HEK293 (cell line): Measurements from ENCODE around the gene PTGDR2.

Experiments
- CTCF ChIA-PET: fragments of 350-600 bp; formaldehyde crosslinking; extraction: SDS; loops from one replicate; lab custom pipeline; 2021; ENCODE audit warnings: antibody characterized with exemption; lab: Yijun Ruan, JAX
- POLR2A ChIA-PET: fragments of 300-600 bp; formaldehyde crosslinking; extraction: SDS; loops from one replicate; lab custom pipeline; 2020; ENCODE audit warnings: antibody characterized with exemption, inconsistent platforms; lab: Yijun Ruan, JAX
- H3K27ac ChIP-seq: fragments of 200-500 bp; sonication (Bioruptor generic); 2 replicates; pipeline ENCODE4 v1.5.1; 2014; ENCODE audit warnings: low read depth, low read length, control low read depth, inconsistent platforms; ENCODE audit errors: extremely low read depth
- H3K36me3 ChIP-seq, 2 experiments: fragments of 200-500 bp in 1 of 2; sonication (Bioruptor generic) in 1 of 2; 1 replicate in 1 of 2; 2 replicates in 1 of 2; pipeline ENCODE4 v1.5.1; 2014 to 2017; ENCODE audit warnings: inconsistent platforms in 2 of 2, low read length in 2 of 2; ENCODE audit not compliant: control insufficient read depth in 2 of 2, insufficient read depth in 1 of 2
- H3K4me1 ChIP-seq: fragments of 200-500 bp; sonication (Bioruptor generic); 2 replicates; pipeline ENCODE4 v1.5.1; 2014; ENCODE audit warnings: mild to moderate bottlenecking, low read length, inconsistent platforms; ENCODE audit not compliant: control insufficient read depth, insufficient read depth
- H3K4me3 ChIP-seq: 2 replicates; pipeline ENCODE4 v1.5.1; 2011; ENCODE audit warnings: low read depth, mild to moderate bottlenecking, control low read depth, low read length, moderate library complexity
- H3K9me3 ChIP-seq: fragments of 200-500 bp; sonication (Bioruptor generic); 2 replicates; pipeline ENCODE4 v1.5.1; 2014; ENCODE audit warnings: low read depth, low read length, inconsistent platforms; ENCODE audit not compliant: control insufficient read depth, insufficient read depth
- ATF2 ChIP-seq: fragments of 450-650 bp; formaldehyde crosslinking; IDR thresholded peaks from 2 replicates; pipeline ENCODE4 v1.5.1; 2016; ENCODE audit warnings: missing biosample characterization, missing genetic modification characterization, low read depth
- KLF8 ChIP-seq: fragments of 450-650 bp; formaldehyde crosslinking; IDR thresholded peaks from 2 replicates; pipeline ENCODE4 v1.5.1; 2016; ENCODE audit warnings: missing biosample characterization, missing genetic modification characterization
- MYNN ChIP-seq: fragments of 450-650 bp; formaldehyde crosslinking; IDR thresholded peaks from 2 replicates; pipeline ENCODE4 v1.5.1; 2016; ENCODE audit warnings: missing biosample characterization, missing genetic modification characterization, borderline replicate concordance
- OSR2 ChIP-seq: fragments of 450-650 bp; formaldehyde crosslinking; IDR thresholded peaks from 2 replicates; pipeline ENCODE4 v1.5.1; 2016; ENCODE audit warnings: missing biosample characterization, missing genetic modification characterization
- PRDM6 ChIP-seq: fragments of 450-650 bp; formaldehyde crosslinking; IDR thresholded peaks from 2 replicates; pipeline ENCODE4 v1.5.1; 2017; ENCODE audit warnings: missing biosample characterization, missing genetic modification characterization
- SETDB1 ChIP-seq: IDR thresholded peaks from one replicate; pipeline ENCODE4 v1.6.1; 2017; ENCODE audit warnings: mild to moderate bottlenecking, low read length, moderate library complexity, mixed read lengths; ENCODE audit not compliant: insufficient read length
- ZBTB7A ChIP-seq: fragments of 450-650 bp; formaldehyde crosslinking; IDR thresholded peaks from 2 replicates; pipeline ENCODE4 v1.5.1; 2016; ENCODE audit warnings: low read depth, missing biosample characterization, missing genetic modification characterization
- ZFP3 ChIP-seq: fragments of 450-650 bp; formaldehyde crosslinking; IDR thresholded peaks from 2 replicates; pipeline ENCODE4 v1.5.1; 2016; ENCODE audit warnings: low read depth, missing biosample characterization, missing genetic modification characterization
- ZNF140 ChIP-seq: fragments of 450-650 bp; formaldehyde crosslinking; IDR thresholded peaks from 2 replicates; pipeline ENCODE4 v1.5.1; 2016; ENCODE audit warnings: missing biosample characterization, missing genetic modification characterization
- ZNF23 ChIP-seq: fragments of 450-650 bp; formaldehyde crosslinking; IDR thresholded peaks from 2 replicates; pipeline ENCODE4 v1.5.1; 2016; ENCODE audit warnings: missing biosample characterization, missing genetic modification characterization, borderline replicate concordance
- ZNF561 ChIP-seq: fragments of 450-650 bp; IDR thresholded peaks from 2 replicates; pipeline ENCODE4 v1.5.1; 2018; ENCODE audit warnings: missing biosample characterization, missing genetic modification characterization, borderline replicate concordance
- ZNF610 ChIP-seq: fragments of 450-650 bp; formaldehyde crosslinking; IDR thresholded peaks from 2 replicates; pipeline ENCODE4 v1.5.1; 2016; ENCODE audit warnings: missing biosample characterization, missing genetic modification characterization, borderline replicate concordance
- ZNF626 ChIP-seq: fragments of 450-650 bp; sonication (Bioruptor Pico); formaldehyde crosslinking; IDR thresholded peaks from 2 replicates; pipeline ENCODE4 v1.5.1; 2018; ENCODE audit warnings: missing biosample characterization, missing genetic modification characterization, inconsistent platforms
- ZNF639 ChIP-seq: fragments of 450-650 bp; formaldehyde crosslinking; IDR thresholded peaks from 2 replicates; pipeline ENCODE4 v1.5.1; 2016; ENCODE audit warnings: missing biosample characterization, missing genetic modification characterization
- ZNF654 ChIP-seq: fragments of 450-650 bp; formaldehyde crosslinking; IDR thresholded peaks from 2 replicates; pipeline ENCODE4 v1.5.1; 2016; ENCODE audit warnings: low read depth, missing biosample characterization, missing genetic modification characterization
- ZSCAN23 ChIP-seq: fragments of 450-650 bp; formaldehyde crosslinking; IDR thresholded peaks from 2 replicates; pipeline ENCODE4 v1.5.1; 2016; ENCODE audit warnings: missing biosample characterization, missing genetic modification characterization
- TF ChIP-seq, protein P1 (sequence below): fragments of 450-650 bp; formaldehyde crosslinking; IDR thresholded peaks from 2 replicates; pipeline ENCODE4 v1.5.1; 2016; ENCODE audit warnings: missing biosample characterization, missing genetic modification characterization

Gene PTGDR2

GRCh38 chr11:60870276-60870675 lies 14.5 kb upstream of the PTGDR2 start:
- no peaks in the 10 kb centered on the region for H3K4me1 ChIP-seq
- CTCF ChIA-PET = interaction anchor here (0.5 to 0.6 kb wide), 2 partner anchors 10 to 271 kb away, joined by 4 to 6 read pairs; no protein-coding TSS in a partner anchor

DNA sequence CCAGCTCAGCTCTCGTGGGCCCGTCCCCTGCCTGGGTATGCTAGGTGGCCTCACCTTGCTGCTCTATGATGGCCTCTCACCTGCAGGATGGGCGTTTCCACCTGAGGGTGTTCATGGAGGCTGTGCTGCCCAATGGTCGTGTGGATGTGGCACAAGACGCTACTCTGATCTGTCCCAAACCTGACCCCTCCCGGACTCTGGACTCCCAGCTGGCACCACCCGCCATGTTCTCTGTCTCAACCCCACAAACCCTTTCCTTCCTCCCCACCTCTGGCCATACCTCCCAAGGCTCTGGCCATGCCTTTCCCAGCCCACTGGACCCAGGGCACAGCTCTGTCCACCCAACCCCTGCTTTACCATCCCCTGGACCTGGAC lies 13.7 kb upstream of the PTGDR2 start:
- no peaks in the 10 kb centered on the region for H3K36me3 ChIP-seq
- no peak overlapping the region for H3K4me3 ChIP-seq
- no peak overlapping the region for H3K27ac ChIP-seq
- TF ChIP-seq ZBTB7A (tag by site-specific recombination) (no peak), SETDB1 (no peak), ZNF626 (tag by site-specific recombination) (no peak), ATF2 (no peak), ZNF639 (tag by site-specific recombination) (no peak), ZFP3 (tag by site-specific recombination) (no peak), OSR2 (tag by site-specific recombination) (no peak), ZNF610 (tag by site-specific recombination) (no peak)
- H3K9me3 ChIP-seq = no peaks in the 10 kb centered on the region
- H3K4me1 ChIP-seq = no peaks in the 10 kb centered on the region
- POLR2A ChIA-PET = no interaction called here
- CTCF ChIA-PET = interaction anchor here (0.7 to 1.4 kb wide), 2 partner anchors 18 to 38 kb away, joined by 3 read pairs; no protein-coding TSS in a partner anchor

More at GRCh38 chr11:60870276-60870675, 14.5 kb upstream of the PTGDR2 start:
- Histone ChIP-seq H3K27ac (no peak overlapping the region), H3K4me3 (no peak overlapping the region), H3K9me3 (no peaks in the 10 kb centered on the region), H3K36me3 (no peaks in the 10 kb centered on the region)
- no peak for TF ChIP-seq ZNF140 (tag by site-specific recombination)
- no peak for TF ChIP-seq ZBTB7A (tag by site-specific recombination)
- no peak for TF ChIP-seq ZNF23
- TF ChIP-seq ZNF654 (tag by site-specific recombination) = no peak
- TF ChIP-seq KLF8 = no peak
- no peak for TF ChIP-seq PRDM6
- POLR2A ChIA-PET = no interaction called here

- TF ChIP-seq, protein P1, sequence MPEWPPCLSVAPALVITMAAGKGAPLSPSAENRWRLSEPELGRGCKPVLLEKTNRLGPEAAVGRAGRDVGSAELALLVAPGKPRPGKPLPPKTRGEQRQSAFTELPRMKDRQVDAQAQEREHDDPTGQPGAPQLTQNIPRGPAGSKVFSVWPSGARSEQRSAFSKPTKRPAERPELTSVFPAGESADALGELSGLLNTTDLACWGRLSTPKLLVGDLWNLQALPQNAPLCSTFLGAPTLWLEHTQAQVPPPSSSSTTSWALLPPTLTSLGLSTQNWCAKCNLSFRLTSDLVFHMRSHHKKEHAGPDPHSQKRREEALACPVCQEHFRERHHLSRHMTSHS (tag by site-specific recombination) = no peak
- TF ChIP-seq MYNN (no peak), ZSCAN23 (tag by site-specific recombination) (no peak), ZNF561 (tag by site-specific recombination) (no peak)
- Histone ChIP-seq H3K9me3 (no peaks in the 10 kb centered on the region), H3K4me1 (no peaks in the 10 kb centered on the region), H3K36me3 (no peaks in the 10 kb centered on the region), H3K4me3 (no peak overlapping the region), H3K27ac (no peak overlapping the region)
- CTCF ChIA-PET = interaction anchor here (0.5 to 1.4 kb wide), 4 partner anchors 19 to 770 kb away, joined by 3 read pairs; no protein-coding TSS in a partner anchor
- POLR2A ChIA-PET = interaction anchor here (1.2 kb wide), 1 partner anchor 19 kb away, joined by 3 read pairs; no protein-coding TSS in a partner anchor
Measured at GRCh38 chr11:60868682-60869450, 13.1 kb upstream of the PTGDR2 start.
